Thymus (tissue), 11 donors: Measurements from ENCODE around the gene OCA2. TPM values are rescaled to one million over a fixed set of nuclear protein-coding genes. Genes with fewer than 3 reads are reported as not detected.
"Not testable (repeated sequence)": the region's sequence is repeated elsewhere in the genome, so short reads cannot be mapped to it uniquely, and the experiment has no call there.

Experiments
- DNase-seq, 9 donors: peaks; one replicate each; pipeline ENCODE4 v3.0.0-alpha.2; 2013; ENCODE audit warnings: low spot score in 9 of 9, low read depth in 6 of 9, missing footprints in 1 of 9
- H3K27ac ChIP-seq, 2 donors: one replicate each; pipeline ENCODE4 v1.5.1; 2013; ENCODE audit warnings: control low read depth in 1 of 2, low read depth in 1 of 2, low read length in 1 of 2, mild to moderate bottlenecking in 1 of 2, moderate library complexity in 1 of 2
- H3K27me3 ChIP-seq, 2 donors: one replicate each; pipeline ENCODE4 v1.5.1; 2013; ENCODE audit warnings: low read length in 1 of 2; ENCODE audit not compliant: control insufficient read depth in 2 of 2, insufficient read depth in 1 of 2
- H3K36me3 ChIP-seq, 2 donors: one replicate each; pipeline ENCODE4 v1.5.1; 2013; ENCODE audit warnings: low read length in 1 of 2, mild to moderate bottlenecking in 1 of 2, moderate library complexity in 1 of 2; ENCODE audit not compliant: control insufficient read depth in 2 of 2, insufficient read depth in 2 of 2
- H3K4me1 ChIP-seq, 2 donors: one replicate each; pipeline ENCODE4 v1.5.1; 2013; ENCODE audit warnings: low read length in 2 of 2; ENCODE audit not compliant: control insufficient read depth in 2 of 2, insufficient read depth in 2 of 2
- H3K4me3 ChIP-seq, 2 donors: one replicate each; pipeline ENCODE4 v1.5.1; 2013; ENCODE audit warnings: low read length in 2 of 2, control low read depth in 1 of 2, mild to moderate bottlenecking in 1 of 2
- H3K9me3 ChIP-seq, 2 donors: one replicate each; pipeline ENCODE4 v1.5.1; 2013; ENCODE audit warnings: low read length in 1 of 2, mild to moderate bottlenecking in 1 of 2; ENCODE audit not compliant: control insufficient read depth in 2 of 2, insufficient read depth in 1 of 2
- whole genome bisulfite sequencing: extraction: QIAGEN DNeasy Blood & Tissue Kit; methylation state at CpG from one replicate; pipeline ENCODE4 v1.1.7; 2013; 5-methylcytosine and 5-hydroxymethylcytosine counted together
- polyA plus RNA-seq: library from polyadenylated mRNA; stranded (reverse); fragments of 200-250 nt; gene quantifications from one replicate; pipeline ENCODE4 v1.2.3, GENCODE V29; 2013
- total RNA-seq: library from RNA; stranded (reverse); fragments of 120-200 nt; gene quantifications from one replicate; pipeline ENCODE4 v1.2.4, GENCODE V29; 2013
- donor health status: healthy.

Gene OCA2
- total and polyA plus RNA-seq, 2 donors, result 0.99 to 1.2 TPM

- WGBS, result 99% methylated on average over 6 of the region's 6 CpGs
- H3K4me1 ChIP-seq, result no peaks in the 10 kb centered on the region
- no peak overlapping the region for H3K27ac ChIP-seq
- DNase-seq, result no peak
- no peak overlapping the region for H3K4me3 ChIP-seq
- peaks cover 1 to 16% of the 10 kb centered on the region in 2 donors for H3K9me3 ChIP-seq
- H3K36me3 ChIP-seq, result no peaks in the 10 kb centered on the region
- H3K27me3 ChIP-seq, result no peaks in the 10 kb centered on the region
Observed at GRCh38 chr15:27774191-27774590, 324.9 kb downstream of the OCA2 start.

DNA sequence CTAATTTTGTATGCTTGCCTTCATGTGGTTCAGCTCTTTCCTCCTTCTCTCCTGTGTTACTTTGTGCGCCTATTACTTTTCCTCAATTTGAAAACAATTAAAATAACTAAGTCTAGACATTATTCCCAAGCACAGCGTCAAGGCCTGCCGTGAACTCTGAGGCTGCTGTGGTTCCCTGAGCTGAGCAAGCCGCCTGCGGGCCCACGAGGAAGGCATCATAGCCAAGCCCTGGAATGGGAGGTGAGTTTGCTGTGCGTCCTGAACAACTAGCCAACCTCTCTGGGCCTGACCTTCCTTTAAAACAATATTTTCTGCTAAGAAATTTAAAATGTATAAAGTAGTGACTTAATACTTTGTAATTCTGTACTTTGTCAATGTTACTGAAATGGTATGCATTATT, 327.2 kb downstream of the OCA2 start:
- 93% methylated on average over 7 of the region's 7 CpGs for WGBS
- Histone ChIP-seq H3K27ac (no peak overlapping the region), H3K4me3 (no peak overlapping the region), H3K36me3 (no peaks in the 10 kb centered on the region), H3K9me3 (peaks cover 3 to 16% of the 10 kb centered on the region in 2 donors), H3K4me1 (no peaks in the 10 kb centered on the region), H3K27me3 (no peaks in the 10 kb centered on the region)
- DNase-seq, result no peak

DNA sequence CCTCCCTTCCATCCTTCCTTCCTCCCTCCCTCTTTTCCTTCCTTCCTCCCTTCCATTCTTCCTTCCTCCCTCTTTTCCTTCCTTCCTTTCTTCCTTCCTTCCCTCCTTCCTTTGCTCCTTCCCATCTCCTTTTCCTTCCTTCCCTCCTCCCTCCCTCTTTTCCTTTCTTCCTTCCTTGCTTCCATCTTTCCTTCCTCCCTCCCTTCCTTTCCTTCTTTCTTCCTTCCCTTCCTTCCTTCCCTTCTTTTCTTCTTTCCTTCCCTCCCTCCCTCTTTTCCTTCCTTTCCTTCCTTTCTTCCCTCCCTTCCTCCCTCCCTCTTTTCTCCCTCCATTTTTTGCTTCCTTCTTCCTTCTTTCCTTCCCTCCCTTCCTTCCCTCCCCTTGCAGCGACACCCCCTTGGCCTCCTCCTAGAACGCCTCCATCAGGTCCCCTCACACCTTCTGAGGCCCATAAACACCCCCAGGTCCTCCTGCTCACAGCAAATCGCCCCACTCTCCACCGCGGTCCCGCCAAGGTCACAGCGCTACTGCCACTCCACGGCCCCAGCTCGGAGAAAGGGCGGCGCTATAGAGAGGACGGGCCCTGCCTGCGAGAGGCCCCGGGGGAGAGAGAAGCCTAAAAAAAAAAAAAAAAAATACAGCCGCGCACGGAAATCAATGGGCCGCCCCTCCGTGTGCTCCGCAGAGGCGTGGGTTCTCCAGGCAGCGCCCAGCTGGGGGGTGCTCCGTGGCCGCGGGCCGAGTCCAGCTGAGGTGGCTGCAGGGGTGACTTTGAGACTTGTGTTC, 328.2 kb downstream of the OCA2 start:
- peaks cover 6 to 21% of the 10 kb centered on the region in 2 donors for H3K9me3 ChIP-seq

DNA sequence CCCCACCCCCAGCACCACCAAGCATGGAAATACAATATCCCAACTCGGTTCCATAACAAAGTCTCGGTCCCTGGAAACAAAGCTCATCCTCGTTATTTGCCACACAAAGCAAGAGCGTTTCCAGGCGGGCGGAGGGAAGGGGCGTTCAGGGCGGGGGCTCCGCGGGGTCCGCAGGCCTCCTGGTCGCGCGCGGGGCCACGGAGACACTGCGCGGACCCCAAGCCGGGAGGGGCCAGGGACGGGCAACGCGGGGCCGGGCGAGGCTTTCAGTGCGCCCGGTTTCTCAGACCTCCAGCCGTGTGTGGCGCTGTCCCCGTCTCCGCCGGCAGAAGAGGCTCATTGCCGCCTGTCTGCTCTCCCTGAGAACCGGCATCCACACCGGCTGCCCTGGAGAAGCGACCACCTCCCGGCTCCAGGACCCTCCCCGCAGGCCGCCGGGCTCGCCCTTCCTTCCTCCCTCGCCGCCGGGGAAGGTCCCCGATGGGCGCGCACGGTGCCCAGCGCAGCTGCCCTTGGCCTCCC, 329.0 kb downstream of the OCA2 start:
- H3K4me1 ChIP-seq, result no peaks in the 10 kb centered on the region
- peaks cover 6 to 17% of the 10 kb centered on the region in 2 donors for H3K9me3 ChIP-seq
- DNase-seq, result no peak
- no peak overlapping the region for H3K27ac ChIP-seq
- 94% methylated on average over 48 of the region's 48 CpGs for WGBS
- H3K27me3 ChIP-seq, result no peaks in the 10 kb centered on the region
- H3K36me3 ChIP-seq, result no peaks in the 10 kb centered on the region
- H3K4me3 ChIP-seq, result no peak overlapping the region

More for the DNA sequence above, 328.2 kb downstream of the OCA2 start:
- Histone ChIP-seq H3K27ac (no peak overlapping the region), H3K4me1 (no peaks in the 10 kb centered on the region), H3K4me3 (no peak overlapping the region), H3K36me3 (no peaks in the 10 kb centered on the region), H3K27me3 (no peaks in the 10 kb centered on the region)
- WGBS, result 98% methylated on average over 26 of the region's 26 CpGs
- DNase-seq, result no peak

- Histone ChIP-seq H3K4me3 (no peak overlapping the region), H3K9me3 (peaks cover 6 to 15% of the 10 kb centered on the region in 2 donors), H3K4me1 (no peaks in the 10 kb centered on the region), H3K27ac (no peak overlapping the region), H3K27me3 (no peaks in the 10 kb centered on the region), H3K36me3 (no peaks in the 10 kb centered on the region)
- WGBS, result 92% methylated on average over 13 of the region's 13 CpGs
- no peak for DNase-seq
Observed at GRCh38 chr15:27769652-27770051, 329.5 kb downstream of the OCA2 start.

DNA sequence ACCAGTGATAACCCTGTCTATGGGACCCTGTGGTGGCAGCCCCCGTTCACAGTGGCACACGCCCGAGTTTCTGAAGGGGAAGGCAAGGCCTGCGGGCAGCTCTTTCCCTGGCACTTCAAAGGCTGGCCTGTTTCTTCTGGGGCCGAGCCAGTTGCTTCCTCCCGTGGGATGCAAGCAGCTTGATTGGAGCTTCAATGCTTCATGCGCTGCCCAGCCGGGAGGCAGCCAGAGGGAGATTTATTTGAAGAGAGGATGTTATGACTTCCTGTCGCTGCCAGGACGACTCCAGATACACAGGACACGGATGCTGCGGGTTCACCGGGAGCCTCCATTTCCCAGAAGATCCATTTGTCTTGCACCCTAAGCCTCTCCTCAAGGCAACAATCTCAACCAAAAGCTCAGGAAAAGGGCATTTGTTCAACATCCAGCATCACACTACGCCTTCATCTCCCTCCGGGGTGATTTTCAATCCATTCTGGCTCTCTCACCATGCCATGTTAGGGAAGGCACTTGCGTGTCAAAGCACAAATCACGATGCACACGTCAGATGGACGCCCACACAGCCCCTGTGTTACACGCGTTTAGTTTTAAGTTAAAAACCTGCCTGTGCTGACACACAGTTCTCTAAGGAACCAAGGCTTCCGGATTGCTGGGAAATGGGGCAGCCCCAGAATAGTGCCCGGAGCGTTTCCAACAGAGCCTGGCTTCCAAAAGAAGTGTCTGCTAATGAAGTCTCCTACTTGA, 330.2 kb downstream of the OCA2 start:
- peaks cover 5 to 15% of the 10 kb centered on the region in 2 donors for H3K9me3 ChIP-seq
- no peaks in the 10 kb centered on the region for H3K36me3 ChIP-seq
- no peak overlapping the region for H3K4me3 ChIP-seq
- WGBS, result 79% methylated on average over 24 of the region's 24 CpGs
- no peaks in the 10 kb centered on the region for H3K4me1 ChIP-seq
- H3K27me3 ChIP-seq, result no peaks in the 10 kb centered on the region
- H3K27ac ChIP-seq, result no peak overlapping the region
- DNase-seq, result no peak

- 89% methylated on average over 14 of the region's 14 CpGs for WGBS
- Histone ChIP-seq H3K27ac (no peak overlapping the region), H3K36me3 (no peaks in the 10 kb centered on the region), H3K4me3 (no peak overlapping the region), H3K27me3 (no peaks in the 10 kb centered on the region), H3K9me3 (peaks cover 5 to 15% of the 10 kb centered on the region in 2 donors), H3K4me1 (no peaks in the 10 kb centered on the region)
- DNase-seq, result no peak
Observed at GRCh38 chr15:27767918-27768640, 331.0 kb downstream of the OCA2 start.

- H3K4me3 ChIP-seq, DNase-seq, H3K36me3 ChIP-seq, H3K4me1 ChIP-seq, H3K27ac ChIP-seq, H3K27me3 ChIP-seq: not testable (repeated sequence)
- H3K9me3 ChIP-seq, result peaks cover 5 to 15% of the 10 kb centered on the region in 2 donors
Observed at GRCh38 chr15:27767430-27767829, 331.7 kb downstream of the OCA2 start.

- Histone ChIP-seq H3K27ac (no peak overlapping the region), H3K27me3 (no peaks in the 10 kb centered on the region), H3K4me3 (no peak overlapping the region), H3K36me3 (no peaks in the 10 kb centered on the region), H3K4me1 (no peaks in the 10 kb centered on the region), H3K9me3 (peaks cover 5 to 6% of the 10 kb centered on the region in 2 donors)
- 92% methylated on average over 3 of the region's 3 CpGs for WGBS
- no peak for DNase-seq
Observed at GRCh38 chr15:27764339-27764738, 334.8 kb downstream of the OCA2 start.
